ENCODE results near the gene KCNB1.

The KCNB1 gene

GRCh38 chr20:49344975-49345374 is 137.5 kb downstream of the KCNB1 start:
- DNase-seq (ENCODE audit: low spot score) = no peak
- in situ Hi-C loops (cut with MboI; ENCODE audit: low sequenced_read_pairs, unreplicated experiment) = loop anchor here (25.0 kb wide), 2 partner anchors 167 to 517 kb away; no protein-coding TSS in a partner anchor
- TF ChIP-seq, protein P1, sequence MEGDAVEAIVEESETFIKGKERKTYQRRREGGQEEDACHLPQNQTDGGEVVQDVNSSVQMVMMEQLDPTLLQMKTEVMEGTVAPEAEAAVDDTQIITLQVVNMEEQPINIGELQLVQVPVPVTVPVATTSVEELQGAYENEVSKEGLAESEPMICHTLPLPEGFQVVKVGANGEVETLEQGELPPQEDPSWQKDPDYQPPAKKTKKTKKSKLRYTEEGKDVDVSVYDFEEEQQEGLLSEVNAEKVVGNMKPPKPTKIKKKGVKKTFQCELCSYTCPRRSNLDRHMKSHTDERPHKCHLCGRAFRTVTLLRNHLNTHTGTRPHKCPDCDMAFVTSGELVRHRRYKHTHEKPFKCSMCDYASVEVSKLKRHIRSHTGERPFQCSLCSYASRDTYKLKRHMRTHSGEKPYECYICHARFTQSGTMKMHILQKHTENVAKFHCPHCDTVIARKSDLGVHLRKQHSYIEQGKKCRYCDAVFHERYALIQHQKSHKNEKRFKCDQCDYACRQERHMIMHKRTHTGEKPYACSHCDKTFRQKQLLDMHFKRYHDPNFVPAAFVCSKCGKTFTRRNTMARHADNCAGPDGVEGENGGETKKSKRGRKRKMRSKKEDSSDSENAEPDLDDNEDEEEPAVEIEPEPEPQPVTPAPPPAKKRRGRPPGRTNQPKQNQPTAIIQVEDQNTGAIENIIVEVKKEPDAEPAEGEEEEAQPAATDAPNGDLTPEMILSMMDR (IDR thresholded peaks at IDR 0.05; ENCODE audit: borderline replicate concordance, control extremely low read depth, extremely low read depth, insufficient read depth, missing control alignments) = no peak

DNA sequence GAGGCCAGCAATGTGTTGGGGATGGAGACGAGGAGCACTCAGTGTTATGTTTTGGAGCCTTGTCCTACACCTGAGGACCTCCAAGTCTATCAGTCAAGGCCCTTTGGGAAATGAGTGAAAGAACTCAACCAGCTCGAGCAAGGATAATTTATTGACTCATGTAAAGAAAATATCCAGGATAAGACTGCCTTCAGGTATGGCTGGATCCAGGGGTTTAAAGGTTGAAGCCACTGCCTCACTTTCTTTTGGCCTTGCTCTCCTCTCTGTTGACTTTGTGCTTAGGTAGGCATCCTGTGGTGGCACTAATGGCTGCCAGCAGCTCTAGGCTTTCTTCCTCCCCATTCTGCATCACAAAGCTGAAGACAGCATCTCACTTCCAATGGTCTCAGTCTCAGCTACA is 138.3 kb downstream of the KCNB1 start:
- TF ChIP-seq, protein P1 (IDR thresholded peaks at IDR 0.05; ENCODE audit: borderline replicate concordance, control extremely low read depth, extremely low read depth, insufficient read depth, missing control alignments) = no peak
- in situ Hi-C loops (cut with MboI; ENCODE audit: low sequenced_read_pairs, unreplicated experiment) = loop anchor here (25.0 kb wide), 2 partner anchors 168 to 518 kb away; no protein-coding TSS in a partner anchor
- no peak for DNase-seq (ENCODE audit: low spot score)

DNA sequence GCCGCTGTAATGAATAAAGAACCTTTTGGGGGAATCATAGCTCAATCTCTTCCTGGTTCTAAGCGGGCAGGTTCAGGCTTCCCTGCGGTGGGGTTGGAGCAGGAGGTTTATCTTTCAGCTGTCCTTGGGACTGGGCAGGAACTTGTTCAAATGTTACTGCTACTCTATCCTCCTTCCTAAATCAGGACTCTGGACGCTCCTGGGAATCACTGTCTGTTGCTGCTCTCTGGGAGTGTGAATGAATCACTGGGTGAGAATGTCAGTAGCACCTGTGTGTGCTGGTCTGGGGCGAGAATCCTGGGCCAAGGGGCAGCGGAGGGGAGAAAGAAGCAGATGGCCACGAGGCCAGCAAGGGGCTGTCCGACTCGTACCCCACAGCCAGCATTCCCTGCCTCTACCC is 139.2 kb downstream of the KCNB1 start:
- in situ Hi-C loops (cut with MboI; ENCODE audit: low sequenced_read_pairs, unreplicated experiment) = loop anchor here (25.0 kb wide), 2 partner anchors 169 to 519 kb away; no protein-coding TSS in a partner anchor
- no peak for DNase-seq (ENCODE audit: low spot score)
- TF ChIP-seq, protein P1 (IDR thresholded peaks at IDR 0.05; ENCODE audit: borderline replicate concordance, control extremely low read depth, extremely low read depth, insufficient read depth, missing control alignments) = no peak

GRCh38 chr20:49340161-49340966 is 142.1 kb downstream of the KCNB1 start:
- no peak for DNase-seq (ENCODE audit: low spot score)
- TF ChIP-seq, protein P1 (IDR thresholded peaks at IDR 0.05; ENCODE audit: borderline replicate concordance, control extremely low read depth, extremely low read depth, insufficient read depth, missing control alignments) = no peak
- in situ Hi-C loops (cut with MboI; ENCODE audit: low sequenced_read_pairs, unreplicated experiment) = loop anchor here (25.0 kb wide), 2 partner anchors 172 to 522 kb away; no protein-coding TSS in a partner anchor

DNA sequence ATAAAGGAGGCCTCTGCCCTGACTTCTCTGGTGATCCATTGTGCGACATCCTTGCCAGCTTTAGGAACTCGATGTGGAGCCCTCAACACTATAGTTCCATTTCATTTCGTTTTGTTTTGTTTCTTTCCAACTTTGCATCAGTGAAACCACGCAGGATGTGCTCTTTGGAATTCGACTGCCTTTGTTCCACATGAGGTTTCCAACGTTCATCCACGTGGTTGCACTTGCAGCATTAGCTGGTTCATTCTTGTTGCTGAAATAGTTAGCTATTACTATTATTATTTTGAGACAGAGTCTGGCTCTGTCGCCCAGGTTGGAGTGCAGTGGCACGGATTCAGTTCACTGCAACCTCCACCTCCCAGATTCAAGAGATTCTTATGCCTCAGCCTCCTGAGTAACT is 143.3 kb downstream of the KCNB1 start:
- no peak for DNase-seq (ENCODE audit: low spot score)
- in situ Hi-C loops (cut with MboI; ENCODE audit: low sequenced_read_pairs, unreplicated experiment) = loop anchor here (25.0 kb wide), 2 partner anchors 173 to 523 kb away; no protein-coding TSS in a partner anchor
- TF ChIP-seq, protein P1 (IDR thresholded peaks at IDR 0.05; ENCODE audit: borderline replicate concordance, control extremely low read depth, extremely low read depth, insufficient read depth, missing control alignments) = no peak

DNA sequence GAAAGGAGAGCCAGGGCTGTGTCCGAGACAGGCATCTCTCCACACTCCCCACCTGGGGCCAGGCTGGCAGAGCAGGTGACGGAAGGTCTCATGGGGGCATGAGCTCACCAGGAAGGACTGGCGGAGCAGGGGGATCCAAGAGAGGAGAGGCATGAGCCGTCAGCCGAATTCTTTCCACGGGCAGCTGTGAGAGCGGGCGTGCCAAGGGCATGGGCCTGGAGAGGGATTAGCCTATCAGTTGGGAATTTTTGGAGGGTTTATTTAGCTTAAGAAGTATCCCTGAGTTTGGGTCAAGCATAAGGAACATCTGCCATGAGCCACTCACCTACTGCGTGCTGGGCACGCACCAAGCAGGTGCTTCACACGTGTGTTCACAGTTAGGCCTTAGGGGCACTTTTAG is 144.4 kb downstream of the KCNB1 start:
- in situ Hi-C loops (cut with MboI; ENCODE audit: low sequenced_read_pairs, unreplicated experiment) = loop anchor here (25.0 kb wide), 2 partner anchors 174 to 524 kb away; no protein-coding TSS in a partner anchor
- TF ChIP-seq, protein P1 (IDR thresholded peaks at IDR 0.05; ENCODE audit: borderline replicate concordance, control extremely low read depth, extremely low read depth, insufficient read depth, missing control alignments) = no peak

More for the DNA sequence above, 144.4 kb downstream of the KCNB1 start:
- DNase-seq (ENCODE audit: low spot score) = no peak

Measured in GM13976 (cell line).